DOHH2 (cell line): ENCODE data around the gene GMDS.

Experiments
- EZH2phosphoT487 ChIP-seq: fragments of 200-600 bp; sonication (generic); IDR thresholded peaks from 2 replicates; pipeline ENCODE4 v1.6.1; 2017; ENCODE audit warnings: borderline replicate concordance, mild to moderate bottlenecking, antibody characterized with exemption, low read length, moderate library complexity, mixed read lengths
- TF ChIP-seq, protein P1 (sequence below): fragments of 200-600 bp; sonication (generic); IDR thresholded peaks from one replicate; pipeline ENCODE4 v1.5.1; 2014; ENCODE audit warnings: antibody characterized with exemption, mild to moderate bottlenecking, low read depth, low read length; ENCODE audit not compliant: poor library complexity, severe bottlenecking

DNA sequence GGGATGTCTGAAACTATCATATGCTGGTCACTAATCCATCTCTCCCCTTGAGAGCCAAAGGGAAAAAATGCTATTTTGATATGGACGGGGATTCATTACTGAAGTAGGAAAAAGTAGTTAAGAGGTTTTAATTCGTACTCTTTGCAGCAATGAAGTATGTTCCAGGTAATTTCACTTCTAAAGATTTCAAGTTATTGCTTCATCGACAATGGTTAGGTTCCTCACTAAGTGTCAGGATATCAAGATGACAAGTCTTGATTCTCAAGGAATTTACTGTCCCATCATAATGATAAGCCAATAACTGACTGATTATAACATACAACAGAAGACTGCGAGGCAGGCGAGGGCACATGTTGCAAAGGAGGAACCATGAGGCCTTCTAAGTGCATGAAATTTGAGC lies 57.0 kb downstream of the GMDS start:
- TF ChIP-seq, protein P1, sequence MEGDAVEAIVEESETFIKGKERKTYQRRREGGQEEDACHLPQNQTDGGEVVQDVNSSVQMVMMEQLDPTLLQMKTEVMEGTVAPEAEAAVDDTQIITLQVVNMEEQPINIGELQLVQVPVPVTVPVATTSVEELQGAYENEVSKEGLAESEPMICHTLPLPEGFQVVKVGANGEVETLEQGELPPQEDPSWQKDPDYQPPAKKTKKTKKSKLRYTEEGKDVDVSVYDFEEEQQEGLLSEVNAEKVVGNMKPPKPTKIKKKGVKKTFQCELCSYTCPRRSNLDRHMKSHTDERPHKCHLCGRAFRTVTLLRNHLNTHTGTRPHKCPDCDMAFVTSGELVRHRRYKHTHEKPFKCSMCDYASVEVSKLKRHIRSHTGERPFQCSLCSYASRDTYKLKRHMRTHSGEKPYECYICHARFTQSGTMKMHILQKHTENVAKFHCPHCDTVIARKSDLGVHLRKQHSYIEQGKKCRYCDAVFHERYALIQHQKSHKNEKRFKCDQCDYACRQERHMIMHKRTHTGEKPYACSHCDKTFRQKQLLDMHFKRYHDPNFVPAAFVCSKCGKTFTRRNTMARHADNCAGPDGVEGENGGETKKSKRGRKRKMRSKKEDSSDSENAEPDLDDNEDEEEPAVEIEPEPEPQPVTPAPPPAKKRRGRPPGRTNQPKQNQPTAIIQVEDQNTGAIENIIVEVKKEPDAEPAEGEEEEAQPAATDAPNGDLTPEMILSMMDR: no peak
- TF ChIP-seq EZH2phosphoT487: no peak
